Spleen (tissue), 11 donors: ENCODE data around the gene MYO18B. TPM values are rescaled to one million over a fixed set of nuclear protein-coding genes. Genes with fewer than 3 reads are reported as not detected.

Experiments
- DNase-seq: peaks from one replicate; pipeline ENCODE4 v3.0.0-alpha.2; 2020
- H3K27ac ChIP-seq, 8 donors: fragments of 200-600 bp; sonication (generic) in 7 of 8; 1 replicate in 4 of 8; 2 replicates in 4 of 8; pipeline versions ENCODE4 v1.5.0 to v1.8.0; 2016 to 2021; ENCODE audit warnings: inconsistent platforms in 4 of 8, mild to moderate bottlenecking in 4 of 8, moderate library complexity in 1 of 8
- H3K27me3 ChIP-seq, 7 donors: fragments of 200-600 bp; sonication (generic) in 6 of 7; replicated peaks in 1 of 7; 1 replicate in 4 of 7; 2 replicates in 3 of 7; pipeline versions ENCODE4 v1.5.0 to v1.8.0; 2016 to 2021; ENCODE audit warnings: inconsistent platforms in 3 of 7, mild to moderate bottlenecking in 1 of 7
- H3K36me3 ChIP-seq, 6 donors: fragments of 200-600 bp; sonication (generic) in 5 of 6; 1 replicate in 4 of 6; 2 replicates in 2 of 6; pipeline versions ENCODE4 v1.5.0 to v1.8.0; 2016 to 2021; ENCODE audit warnings: inconsistent platforms in 2 of 6
- H3K4me1 ChIP-seq, 6 donors: fragments of 200-600 bp; sonication (generic) in 5 of 6; 1 replicate in 3 of 6; 2 replicates in 3 of 6; pipeline versions ENCODE4 v1.5.0 to v1.8.0; 2016 to 2021; ENCODE audit warnings: inconsistent platforms in 3 of 6
- H3K4me3 ChIP-seq, 8 donors: fragments of 200-600 bp; sonication (generic) in 7 of 8; 1 replicate in 4 of 8; 2 replicates in 4 of 8; pipeline versions ENCODE4 v1.5.0 to v1.8.0; 2016 to 2021; ENCODE audit warnings: inconsistent platforms in 4 of 8, mild to moderate bottlenecking in 4 of 8, moderate library complexity in 2 of 8
- H3K9me3 ChIP-seq, 8 donors: fragments of 200-600 bp; sonication (generic) in 7 of 8; 1 replicate in 4 of 8; 2 replicates in 4 of 8; pipeline versions ENCODE4 v1.5.0 to v1.8.0; 2016 to 2021; ENCODE audit warnings: inconsistent platforms in 4 of 8
- POLR2A ChIP-seq, 3 donors: fragments of 450-650 bp; IDR thresholded peaks; one replicate each; pipeline ENCODE4 v1.5.1; 2017; ENCODE audit warnings: antibody characterized with exemption in 3 of 3, mild to moderate bottlenecking in 1 of 3
- POLR2AphosphoS5 ChIP-seq, 3 donors: sonication (generic); formaldehyde crosslinking; IDR thresholded peaks; one replicate each; pipeline ENCODE4 v1.5.1; 2017; ENCODE audit warnings: antibody characterized with exemption in 3 of 3
- WGBS, 5 donors: extraction: QIAGEN DNeasy Blood & Tissue Kit in 3 of 5; methylation state at CpG; one replicate each; pipeline versions ENCODE4 v1.1.5 to v1.1.7; 2013 to 2018; 5-methylcytosine and 5-hydroxymethylcytosine counted together
- intact Hi-C: fragments of 100-400 bp; cut with DNase I; formaldehyde crosslinking; loops from one replicate; pipeline ENCODE4 v1.15.0; 2023; ENCODE audit warnings: low total_unique reads
- polyA plus RNA-seq, 3 donors: library from polyadenylated mRNA; stranded (reverse); fragments of 200-250 nt; gene quantifications; one replicate each; pipeline ENCODE4 v1.2.1, GENCODE V29; 2013
- total RNA-seq, 7 donors: library from RNA; depleted of rRNA in 3 of 7; stranded (reverse); fragments of >200 nt in 3 of 7; fragmentation: NEBNext Ultra II Directional in 4 of 7; extraction: Animal tissue kit (Norgen Biotek cat#: 25700) in 4 of 7; gene quantifications; one replicate each; pipeline versions ENCODE4 v1.1.0 to v1.2.1, GENCODE V29; 2016 to 2021
- TF ChIP-seq, protein P1 (sequence below), 11 experiments: fragments of 200-600 bp in 7 of 11; fragments of 450-650 bp in 4 of 11; sonication (generic) in 4 of 11; IDR thresholded peaks in 8 of 11; conservative IDR thresholded peaks in 3 of 11; 1 replicate in 7 of 11; 2 replicates in 4 of 11; pipeline versions ENCODE4 v1.4.0 to v1.8.0; 2016 to 2021; ENCODE audit warnings: antibody characterized with exemption in 11 of 11, inconsistent platforms in 4 of 11, mild to moderate bottlenecking in 1 of 11
- donor health status: healthy with polysubstance abuse.
- donor health status: DM: no; HTN: no; CAD: no; lungs with moderate emphysema.
- donor health status: DM: no; HTN: no; CAD: no.
- donor health status: Bipolar disorder and iron deficiency.
- donor health status: healthy.
- donor health status: DM: no; HTN: no; CAD: no.
- donor health status: DM: yes; HTN: yes; CAD: no.

Gene MYO18B
- total and polyA plus RNA-seq, 10 donors, result under 0.01 to 0.79 (median 0.12) TPM

DNA sequence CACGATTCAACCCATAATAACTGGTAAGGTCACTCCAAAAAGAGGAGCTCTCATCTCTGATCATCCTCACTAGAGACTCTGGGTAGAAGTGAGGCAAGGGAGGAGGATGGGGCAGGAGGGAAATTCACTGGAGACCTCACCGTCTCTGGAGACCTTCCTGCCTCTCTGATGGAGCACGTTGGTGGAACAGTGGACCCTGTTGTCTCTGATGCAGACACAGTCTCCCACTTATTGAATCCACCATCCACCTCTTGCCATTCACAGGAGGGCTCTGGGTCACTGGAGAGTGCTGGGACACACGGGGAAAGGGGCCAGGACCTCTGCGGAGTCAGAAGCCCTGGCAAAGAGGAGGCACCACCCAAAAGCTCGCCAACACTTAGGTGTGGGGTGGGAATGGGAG lies 289.7 kb downstream of the MYO18B start:
- no peaks in the 10 kb centered on the region for H3K36me3 ChIP-seq
- no peaks in the 10 kb centered on the region for H3K4me1 ChIP-seq
- TF ChIP-seq POLR2AphosphoS5 (IDR thresholded peaks at IDR 0.05) (no peak), POLR2A (IDR thresholded peaks at IDR 0.05) (no peak)
- TF ChIP-seq, protein P1, sequence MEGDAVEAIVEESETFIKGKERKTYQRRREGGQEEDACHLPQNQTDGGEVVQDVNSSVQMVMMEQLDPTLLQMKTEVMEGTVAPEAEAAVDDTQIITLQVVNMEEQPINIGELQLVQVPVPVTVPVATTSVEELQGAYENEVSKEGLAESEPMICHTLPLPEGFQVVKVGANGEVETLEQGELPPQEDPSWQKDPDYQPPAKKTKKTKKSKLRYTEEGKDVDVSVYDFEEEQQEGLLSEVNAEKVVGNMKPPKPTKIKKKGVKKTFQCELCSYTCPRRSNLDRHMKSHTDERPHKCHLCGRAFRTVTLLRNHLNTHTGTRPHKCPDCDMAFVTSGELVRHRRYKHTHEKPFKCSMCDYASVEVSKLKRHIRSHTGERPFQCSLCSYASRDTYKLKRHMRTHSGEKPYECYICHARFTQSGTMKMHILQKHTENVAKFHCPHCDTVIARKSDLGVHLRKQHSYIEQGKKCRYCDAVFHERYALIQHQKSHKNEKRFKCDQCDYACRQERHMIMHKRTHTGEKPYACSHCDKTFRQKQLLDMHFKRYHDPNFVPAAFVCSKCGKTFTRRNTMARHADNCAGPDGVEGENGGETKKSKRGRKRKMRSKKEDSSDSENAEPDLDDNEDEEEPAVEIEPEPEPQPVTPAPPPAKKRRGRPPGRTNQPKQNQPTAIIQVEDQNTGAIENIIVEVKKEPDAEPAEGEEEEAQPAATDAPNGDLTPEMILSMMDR (IDR thresholded peaks at IDR 0.05 in 8 of 11, conservative IDR thresholded peaks at IDR 0.05 in 3 of 11), result no peak
- no peak for DNase-seq
- intact Hi-C loops, result no loop called here
- no peak overlapping the region for H3K27ac ChIP-seq
- WGBS, 5 donors, result 77 to 89% (median 79%) methylated on average over 6 of the region's 6 CpGs
- H3K27me3 ChIP-seq, result no peaks in the 10 kb centered on the region
- H3K9me3 ChIP-seq, result peaks cover 0 to 23% (median 16%) of the 10 kb centered on the region in 8 donors
- no peak overlapping the region for H3K4me3 ChIP-seq

DNA sequence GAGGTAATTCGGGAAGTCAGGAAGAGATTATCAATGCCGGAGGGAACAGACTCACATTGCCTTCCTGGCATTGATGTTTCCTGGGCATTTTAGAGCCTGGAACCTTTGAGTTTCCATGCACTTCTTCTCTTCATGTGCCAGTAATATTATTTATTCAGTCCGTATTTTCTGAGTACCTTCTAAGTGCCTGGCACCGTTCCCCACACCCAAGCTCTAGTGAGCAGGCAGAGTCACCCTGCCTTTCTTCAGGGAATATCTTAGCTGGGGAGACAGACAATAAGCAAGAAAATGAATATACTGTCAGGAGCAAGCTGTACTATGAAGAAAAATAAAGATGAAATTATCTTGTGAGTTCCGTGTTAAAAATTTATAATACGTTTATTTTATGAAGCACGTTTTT lies 291.1 kb downstream of the MYO18B start:
- Histone ChIP-seq H3K36me3 (no peaks in the 10 kb centered on the region), H3K27ac (no peak overlapping the region), H3K4me3 (no peak overlapping the region), H3K4me1 (no peaks in the 10 kb centered on the region), H3K9me3 (peaks cover 0 to 29% (median 17%) of the 10 kb centered on the region in 8 donors), H3K27me3 (no peaks in the 10 kb centered on the region)
- intact Hi-C loops, result no loop called here
- 81 to 87% (median 84%) methylated on average over 7 of the region's 7 CpGs for WGBS, 5 donors
- TF ChIP-seq POLR2A (IDR thresholded peaks at IDR 0.05), result no peak
- TF ChIP-seq POLR2AphosphoS5 (IDR thresholded peaks at IDR 0.05), result no peak
- no peak for DNase-seq

DNA sequence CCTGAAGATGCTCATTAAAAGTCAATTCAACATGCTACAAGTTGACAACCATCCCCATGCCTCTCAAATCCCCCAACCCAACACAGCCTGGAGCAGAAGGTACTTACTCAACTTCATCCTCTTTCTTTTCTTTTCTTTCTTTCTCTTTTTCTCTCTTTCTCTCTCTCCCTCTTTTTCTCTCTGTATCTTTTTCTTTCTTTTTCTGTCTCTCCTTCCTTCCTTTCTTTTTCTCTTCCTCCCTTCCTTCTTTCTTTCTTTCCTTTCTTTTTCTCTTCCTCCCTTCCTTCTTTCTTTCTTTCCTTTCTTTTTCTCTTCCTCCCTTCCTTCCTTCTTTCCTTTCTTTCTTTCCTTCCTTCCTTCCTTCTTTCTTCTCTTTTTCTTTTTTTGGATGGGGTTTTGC lies 291.6 kb downstream of the MYO18B start:
- intact Hi-C loops, result no loop called here
- no peaks in the 10 kb centered on the region for H3K27me3 ChIP-seq
- peaks cover 0 to 29% (median 17%) of the 10 kb centered on the region in 8 donors for H3K9me3 ChIP-seq
- H3K36me3 ChIP-seq, result no peaks in the 10 kb centered on the region
- no peaks in the 10 kb centered on the region for H3K4me1 ChIP-seq
- TF ChIP-seq POLR2A (IDR thresholded peaks at IDR 0.05), result no peak
- TF ChIP-seq, protein P1 (IDR thresholded peaks at IDR 0.05 in 8 of 11, conservative IDR thresholded peaks at IDR 0.05 in 3 of 11), result no peak
- no peak for TF ChIP-seq POLR2AphosphoS5 (IDR thresholded peaks at IDR 0.05)
- H3K27ac ChIP-seq, result no peak overlapping the region
- no peak overlapping the region for H3K4me3 ChIP-seq
- DNase-seq, result no peak

DNA sequence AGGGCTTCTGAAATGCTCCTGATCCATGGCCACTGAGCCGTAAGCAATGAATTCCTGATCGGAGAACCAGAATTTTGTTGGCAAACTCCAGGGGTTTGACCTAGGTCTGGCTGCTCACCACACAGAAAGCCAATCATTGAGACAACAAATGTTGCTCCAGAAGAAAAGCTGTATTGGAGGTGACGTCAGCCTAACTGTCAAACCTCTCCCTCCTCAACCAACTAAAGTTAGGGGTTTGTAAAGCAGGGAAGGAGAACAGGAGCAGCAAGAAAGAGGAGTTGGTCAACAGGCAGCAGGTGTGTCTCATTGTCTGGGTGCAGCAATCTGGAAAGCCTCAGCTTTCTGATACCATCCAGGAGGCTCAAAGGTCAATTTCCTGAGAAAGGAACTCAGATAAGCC lies 293.5 kb downstream of the MYO18B start:
- 84 to 93% (median 87%) methylated on average over 3 of the region's 3 CpGs for WGBS, 5 donors
- no peak for DNase-seq
- Histone ChIP-seq H3K4me3 (no peak overlapping the region), H3K4me1 (no peaks in the 10 kb centered on the region), H3K9me3 (peaks cover 0 to 29% (median 17%) of the 10 kb centered on the region in 8 donors), H3K36me3 (no peaks in the 10 kb centered on the region), H3K27me3 (no peaks in the 10 kb centered on the region), H3K27ac (no peak overlapping the region)
- TF ChIP-seq POLR2A (IDR thresholded peaks at IDR 0.05) (no peak), POLR2AphosphoS5 (IDR thresholded peaks at IDR 0.05) (no peak)
- TF ChIP-seq, protein P1 (IDR thresholded peaks at IDR 0.05 in 8 of 11, conservative IDR thresholded peaks at IDR 0.05 in 3 of 11), result no peak
- intact Hi-C loops, result no loop called here

DNA sequence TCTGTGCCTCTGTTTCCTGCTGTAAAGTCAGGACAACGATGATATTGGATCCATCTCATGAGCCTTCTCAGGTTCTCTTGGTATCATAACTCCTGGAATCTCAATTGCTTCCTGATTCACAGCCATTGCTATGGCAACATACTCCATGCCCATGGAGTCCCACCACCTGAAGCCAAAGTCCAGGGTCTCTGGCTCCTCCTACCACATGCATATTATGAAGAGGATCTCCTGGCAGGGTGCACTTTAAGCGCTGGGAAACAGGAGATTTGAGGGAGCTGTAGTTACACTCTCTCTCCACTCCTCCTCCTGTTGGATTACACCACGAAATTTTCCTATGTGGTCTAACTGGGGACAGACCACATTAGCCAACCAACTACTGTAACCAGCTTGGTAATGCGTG lies 296.4 kb downstream of the MYO18B start:
- peaks cover 0 to 29% (median 17%) of the 10 kb centered on the region in 8 donors for H3K9me3 ChIP-seq
- TF ChIP-seq POLR2AphosphoS5 (IDR thresholded peaks at IDR 0.05), result no peak
- TF ChIP-seq, protein P1 (IDR thresholded peaks at IDR 0.05 in 8 of 11, conservative IDR thresholded peaks at IDR 0.05 in 3 of 11), result no peak
- no peak for TF ChIP-seq POLR2A (IDR thresholded peaks at IDR 0.05)
- intact Hi-C loops, result no loop called here
- no peaks in the 10 kb centered on the region for H3K27me3 ChIP-seq
- no peaks in the 10 kb centered on the region for H3K4me1 ChIP-seq
- no peaks in the 10 kb centered on the region for H3K36me3 ChIP-seq
- H3K4me3 ChIP-seq, result no peak overlapping the region
- WGBS, 5 donors, result 28 to 43% (median 34%) methylated on average over 4 of the region's 4 CpGs
- no peak overlapping the region for H3K27ac ChIP-seq
- no peak for DNase-seq
